Neural progenitor cell (in vitro differentiated cells): ENCODE measurements around the gene INSYN1. TPM values are rescaled to one million over a fixed set of nuclear protein-coding genes. Genes with fewer than 3 reads are reported as not detected.

Experiments used
- DNase-seq: peaks from one replicate; pipeline ENCODE4 v3.0.0-alpha.2; 2016; ENCODE audit warnings: low spot score
- H2AFZ ChIP-seq: fragments of 200-600 bp; sonication (generic); replicated peaks from 2 replicates; pipeline ENCODE4 v1.6.1; 2016; ENCODE audit warnings: antibody characterized with exemption
- H3F3A ChIP-seq: fragments of 200-600 bp; sonication (generic); 2 replicates; pipeline ENCODE4 v1.6.1; 2016; ENCODE audit warnings: antibody characterized with exemption, low read depth
- H3K27ac ChIP-seq: fragments of 200-600 bp; sonication (generic); 2 replicates; pipeline ENCODE4 v1.5.1; 2016; ENCODE audit warnings: mild to moderate bottlenecking
- H3K27me3 ChIP-seq: fragments of 200-600 bp; sonication (generic); 2 replicates; pipeline ENCODE4 v1.6.1; 2016; ENCODE audit warnings: mild to moderate bottlenecking, moderate library complexity
- H3K36me3 ChIP-seq: fragments of 200-600 bp; sonication (generic); 2 replicates; pipeline ENCODE4 v1.5.1; 2016
- H3K4me1 ChIP-seq: fragments of 200-600 bp; sonication (generic); 2 replicates; pipeline ENCODE4 v1.6.1; 2016; ENCODE audit warnings: mixed run types
- H3K4me2 ChIP-seq: fragments of 200-600 bp; sonication (generic); 2 replicates; pipeline ENCODE4 v1.6.1; 2016
- H3K4me3 ChIP-seq: fragments of 200-600 bp; sonication (generic); 2 replicates; pipeline ENCODE4 v1.5.1; 2016
- H3K79me2 ChIP-seq: fragments of 200-600 bp; sonication (generic); 2 replicates; pipeline ENCODE4 v1.6.1; 2016; ENCODE audit warnings: low read depth
- H3K9ac ChIP-seq: fragments of 200-600 bp; sonication (generic); 2 replicates; pipeline ENCODE4 v1.6.1; 2016
- H3K9me3 ChIP-seq: fragments of 200-600 bp; sonication (generic); 2 replicates; pipeline ENCODE4 v1.5.1; 2016; ENCODE audit warnings: low read depth
- H4K20me1 ChIP-seq: fragments of 200-600 bp; sonication (generic); 2 replicates; pipeline ENCODE4 v1.6.1; 2016; ENCODE audit warnings: low read depth
- H3K27ac Mint-ChIP-seq: 3 replicates; pipeline ENCODE4 v1.8.0; 2021; ENCODE audit warnings: mixed read lengths
- H3K27me3 Mint-ChIP-seq: 2 replicates; pipeline ENCODE4 v1.8.0; 2022; ENCODE audit warnings: low read depth, mild to moderate bottlenecking, inconsistent platforms, moderate library complexity, mixed read lengths; ENCODE audit not compliant: insufficient read depth
- H3K36me3 Mint-ChIP-seq: 3 replicates; pipeline ENCODE4 v1.8.0; 2021; ENCODE audit warnings: mixed read lengths
- H3K4me1 Mint-ChIP-seq: 3 replicates; pipeline ENCODE4 v1.8.0; 2021; ENCODE audit warnings: mixed read lengths
- H3K4me3 Mint-ChIP-seq: 3 replicates; pipeline ENCODE4 v1.8.0; 2021; ENCODE audit warnings: mild to moderate bottlenecking, moderate library complexity, mixed read lengths
- H3K9me3 Mint-ChIP-seq: 3 replicates; pipeline ENCODE4 v1.8.0; 2020; ENCODE audit warnings: mixed read lengths
- CTCF ChIP-seq: fragments of 200-600 bp; sonication (generic); IDR thresholded peaks from 2 replicates; pipeline ENCODE4 v1.5.1; 2017; ENCODE audit warnings: antibody characterized with exemption, mild to moderate bottlenecking
- EZH2 ChIP-seq: fragments of 200-600 bp; sonication (generic); IDR thresholded peaks from 2 replicates; pipeline ENCODE4 v1.6.1; 2017; ENCODE audit warnings: antibody characterized with exemption, mild to moderate bottlenecking, moderate library complexity
- EZH2phosphoT487 ChIP-seq: fragments of 200-600 bp; sonication (generic); IDR thresholded peaks from 2 replicates; pipeline ENCODE4 v1.6.1; 2017; ENCODE audit warnings: antibody characterized with exemption
- total RNA-seq: library from RNA; depleted of rRNA; stranded (reverse); fragments of >200 nt; gene quantifications from 2 replicates; pipeline ENCODE4 v1.2.3, GENCODE V29; 2015; ENCODE audit warnings: low replicate concordance

The INSYN1 gene
- total RNA-seq, 1 donor from 2014 or later = 0.17 TPM

GRCh38 chr15:73770050-73770449, 16.9 kb upstream of the INSYN1 start:
- Histone ChIP-seq H3K4me3 (no peak overlapping the region), H3K9ac (no peak overlapping the region), H3F3A (no peaks in the 10 kb centered on the region), H3K4me2 (no peak overlapping the region), H4K20me1 (no peaks in the 10 kb centered on the region), H3K27me3 (no peaks in the 10 kb centered on the region), H3K36me3 (no peaks in the 10 kb centered on the region), H3K27ac (no peak overlapping the region), H3K79me2 (no peaks in the 10 kb centered on the region), H3K9me3 (no peaks in the 10 kb centered on the region), H2AFZ (no peak overlapping the region), H3K4me1 (peaks cover 24% of the 10 kb centered on the region)
- Mint-ChIP-seq H3K36me3 (no peaks in the 10 kb centered on the region), H3K27ac (no peak overlapping the region), H3K9me3 (no peaks in the 10 kb centered on the region), H3K4me3 (no peak overlapping the region), H3K27me3 (peaks cover 15% of the 10 kb centered on the region), H3K4me1 (peaks cover 42% of the 10 kb centered on the region)
- no peak for DNase-seq
- no peak for TF ChIP-seq CTCF
- TF ChIP-seq EZH2 = no peak

- no peaks in the 10 kb centered on the region for H3K79me2 ChIP-seq
- TF ChIP-seq EZH2phosphoT487 (no peak), EZH2 (no peak), CTCF (no peak)
- H3K4me3 ChIP-seq = no peak overlapping the region
- peaks cover 20% of the 10 kb centered on the region for H3K4me1 ChIP-seq
- H3K4me1 Mint-ChIP-seq = peaks cover 24% of the 10 kb centered on the region
- peaks cover 14% of the 10 kb centered on the region for H3K27me3 Mint-ChIP-seq
- peak; percentile 73 for DNase-seq
- H3K9me3 Mint-ChIP-seq = no peaks in the 10 kb centered on the region
- no peaks in the 10 kb centered on the region for H3K36me3 ChIP-seq
- H3K27ac Mint-ChIP-seq = no peak overlapping the region
- H3K27me3 ChIP-seq = no peaks in the 10 kb centered on the region
- no peak overlapping the region for H3K9ac ChIP-seq
- no peaks in the 10 kb centered on the region for H3F3A ChIP-seq
- peak overlapping the region; percentile 30 for H3K4me3 Mint-ChIP-seq
- peak overlapping the region; percentile 63 for H3K4me2 ChIP-seq
- no peaks in the 10 kb centered on the region for H4K20me1 ChIP-seq
- H2AFZ ChIP-seq = peak overlapping the region; percentile 76
- no peak overlapping the region for H3K27ac ChIP-seq
- H3K36me3 Mint-ChIP-seq = no peaks in the 10 kb centered on the region
- H3K9me3 ChIP-seq = no peaks in the 10 kb centered on the region
Measured at GRCh38 chr15:73767806-73768501, 14.8 kb upstream of the INSYN1 start.

- no peak for TF ChIP-seq CTCF
- TF ChIP-seq EZH2phosphoT487 = no peak
- no peak for TF ChIP-seq EZH2
- H3F3A ChIP-seq = no peaks in the 10 kb centered on the region
- no peaks in the 10 kb centered on the region for H4K20me1 ChIP-seq
- no peaks in the 10 kb centered on the region for H3K36me3 ChIP-seq
- H3K4me2 ChIP-seq = no peak overlapping the region
- peaks cover 20% of the 10 kb centered on the region for H3K4me1 ChIP-seq
- H3K27ac ChIP-seq = no peak overlapping the region
- H3K4me3 ChIP-seq = no peak overlapping the region
- H3K27ac Mint-ChIP-seq = peak overlapping the region; percentile 8
- H3K36me3 Mint-ChIP-seq = no peaks in the 10 kb centered on the region
- H3K27me3 ChIP-seq = no peaks in the 10 kb centered on the region
- no peaks in the 10 kb centered on the region for H3K9me3 Mint-ChIP-seq
- no peaks in the 10 kb centered on the region for H3K9me3 ChIP-seq
- no peak overlapping the region for H2AFZ ChIP-seq
- H3K4me1 Mint-ChIP-seq = peaks cover 20% of the 10 kb centered on the region
- H3K9ac ChIP-seq = no peak overlapping the region
- H3K79me2 ChIP-seq = no peaks in the 10 kb centered on the region
- H3K27me3 Mint-ChIP-seq = peaks cover 10% of the 10 kb centered on the region
- no peak overlapping the region for H3K4me3 Mint-ChIP-seq
- DNase-seq = no peak
Measured at GRCh38 chr15:73766598-73766997, 13.4 kb upstream of the INSYN1 start.
